Measurements from ENCODE around the gene SH3YL1.

SH3YL1 gene

GRCh38 chr2:281381-281780, 17.5 kb upstream of the SH3YL1 start:
- no peak for TF ChIP-seq CTCF (IDR thresholded peaks at IDR 0.05; ENCODE audit: borderline replicate concordance, insufficient read depth, low read depth, low read length)
- no peak overlapping the region for H3K4me3 ChIP-seq (ENCODE audit: low read depth, low read length)

- no peak overlapping the region for H3K4me3 ChIP-seq (ENCODE audit: low read depth, low read length)
- no peak for TF ChIP-seq CTCF (IDR thresholded peaks at IDR 0.05; ENCODE audit: borderline replicate concordance, insufficient read depth, low read depth, low read length)
Measured at GRCh38 chr2:280650-281110, 16.8 kb upstream of the SH3YL1 start.

- H3K4me3 ChIP-seq (ENCODE audit: low read depth, low read length), result no peak overlapping the region
- no peak for TF ChIP-seq CTCF (IDR thresholded peaks at IDR 0.05; ENCODE audit: borderline replicate concordance, insufficient read depth, low read depth, low read length)
Measured at GRCh38 chr2:279956-280649, 16.3 kb upstream of the SH3YL1 start.

- no peak for TF ChIP-seq CTCF (IDR thresholded peaks at IDR 0.05; ENCODE audit: borderline replicate concordance, insufficient read depth, low read depth, low read length)
Measured at GRCh38 chr2:279366-279765, 15.5 kb upstream of the SH3YL1 start.

GRCh38 chr2:278927-279320, 15.1 kb upstream of the SH3YL1 start:
- no peak overlapping the region for H3K4me3 ChIP-seq (ENCODE audit: low read depth, low read length)
- TF ChIP-seq CTCF (IDR thresholded peaks at IDR 0.05; ENCODE audit: borderline replicate concordance, insufficient read depth, low read depth, low read length), result no peak

More at GRCh38 chr2:279366-279765, 15.5 kb upstream of the SH3YL1 start:
- H3K4me3 ChIP-seq (ENCODE audit: low read depth, low read length), result no peak overlapping the region

- H3K4me3 ChIP-seq (ENCODE audit: low read depth, low read length), result no peak overlapping the region
- TF ChIP-seq CTCF (IDR thresholded peaks at IDR 0.05; ENCODE audit: borderline replicate concordance, insufficient read depth, low read depth, low read length), result no peak
Measured at GRCh38 chr2:278312-278926, 14.6 kb upstream of the SH3YL1 start.

- TF ChIP-seq CTCF (IDR thresholded peaks at IDR 0.05; ENCODE audit: borderline replicate concordance, insufficient read depth, low read depth, low read length), result no peak
- H3K4me3 ChIP-seq (ENCODE audit: low read depth, low read length), result no peak overlapping the region
Measured at GRCh38 chr2:275466-275865, 11.6 kb upstream of the SH3YL1 start.

Measured in GM12875 (cell line).